NCI-H2196 treated with DMSO at 0.1 percent for 48 hours (cell line): Measurements from ENCODE around the gene CYB561A3.
"Not testable (repeated sequence)": the region's sequence is repeated elsewhere in the genome, so short reads cannot be mapped to it uniquely, and the experiment has no call there.

ENCODE experiments used
- DNase-seq: peaks from one replicate; lab custom pipeline; 2025; ENCODE audit not compliant: unreplicated experiment; lab: John Stamatoyannopoulos, UW

Gene CYB561A3

GRCh38 chr11:61361741-61362541 is at the start of gene CYB561A3, which contains the start of gene TMEM138:
Gene CYB561A3, minus strand, starts transcription at chr11:61361882. Its CDS starts 5,169 bp downstream, at chr11:61356713.
Gene TMEM138, plus strand, starts transcription at chr11:61362374. Its CDS starts 2,017 bp downstream, at chr11:61364391.
- peak; percentile 88 for DNase-seq

DNA sequence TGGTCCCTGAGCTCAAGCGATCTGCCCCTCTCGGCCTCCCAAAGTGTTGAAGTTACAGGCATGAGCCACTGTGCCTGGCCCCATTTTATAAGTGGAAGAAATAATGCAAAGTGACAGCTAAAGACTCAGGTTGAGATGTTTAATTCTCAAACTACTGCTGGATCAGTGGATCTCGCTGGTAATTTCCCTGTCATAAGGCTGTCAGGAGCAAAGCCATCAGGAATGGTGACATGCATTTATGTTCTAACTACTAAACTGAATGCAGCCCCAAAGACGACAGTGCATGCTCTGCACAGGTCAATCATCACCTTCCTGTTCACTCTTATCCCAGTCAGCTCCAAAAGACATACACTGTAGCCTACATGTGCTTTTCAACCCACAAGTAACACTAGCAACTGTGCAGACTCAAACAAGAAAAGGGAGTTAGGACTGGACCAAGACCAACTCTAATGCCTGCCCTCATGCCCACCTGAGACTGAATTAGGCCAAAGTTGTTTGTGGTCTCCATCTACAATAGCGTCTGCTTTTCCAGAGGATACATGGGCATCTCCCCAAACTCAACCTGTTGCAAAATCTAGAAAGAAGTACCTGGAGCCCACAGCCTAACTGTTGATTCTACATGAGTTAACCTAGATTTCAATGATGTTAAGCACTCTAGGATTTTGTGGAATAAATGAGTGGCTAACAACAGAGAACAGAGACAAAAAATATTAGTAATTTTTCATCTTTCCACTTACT is 45.5 kb upstream of the CYB561A3 start:
- no peak for DNase-seq

- DNase-seq, result no peak
Observed at GRCh38 chr11:61406067-61406466, 44.4 kb upstream of the CYB561A3 start.

- DNase-seq, result no peak
Observed at GRCh38 chr11:61404641-61405040, 43.0 kb upstream of the CYB561A3 start.

- DNase-seq, result no peak
Observed at GRCh38 chr11:61404103-61404502, 42.4 kb upstream of the CYB561A3 start.

GRCh38 chr11:61403658-61404057 is 42.0 kb upstream of the CYB561A3 start:
- DNase-seq, result no peak

- no peak for DNase-seq
Observed at GRCh38 chr11:61401573-61401972, 39.9 kb upstream of the CYB561A3 start.

GRCh38 chr11:61401173-61401572 is 39.5 kb upstream of the CYB561A3 start:
- no peak for DNase-seq

- no peak for DNase-seq
Observed at GRCh38 chr11:61392981-61393595, 31.4 kb upstream of the CYB561A3 start.

GRCh38 chr11:61390161-61390560 is 28.5 kb upstream of the CYB561A3 start:
- no peak for DNase-seq

DNA sequence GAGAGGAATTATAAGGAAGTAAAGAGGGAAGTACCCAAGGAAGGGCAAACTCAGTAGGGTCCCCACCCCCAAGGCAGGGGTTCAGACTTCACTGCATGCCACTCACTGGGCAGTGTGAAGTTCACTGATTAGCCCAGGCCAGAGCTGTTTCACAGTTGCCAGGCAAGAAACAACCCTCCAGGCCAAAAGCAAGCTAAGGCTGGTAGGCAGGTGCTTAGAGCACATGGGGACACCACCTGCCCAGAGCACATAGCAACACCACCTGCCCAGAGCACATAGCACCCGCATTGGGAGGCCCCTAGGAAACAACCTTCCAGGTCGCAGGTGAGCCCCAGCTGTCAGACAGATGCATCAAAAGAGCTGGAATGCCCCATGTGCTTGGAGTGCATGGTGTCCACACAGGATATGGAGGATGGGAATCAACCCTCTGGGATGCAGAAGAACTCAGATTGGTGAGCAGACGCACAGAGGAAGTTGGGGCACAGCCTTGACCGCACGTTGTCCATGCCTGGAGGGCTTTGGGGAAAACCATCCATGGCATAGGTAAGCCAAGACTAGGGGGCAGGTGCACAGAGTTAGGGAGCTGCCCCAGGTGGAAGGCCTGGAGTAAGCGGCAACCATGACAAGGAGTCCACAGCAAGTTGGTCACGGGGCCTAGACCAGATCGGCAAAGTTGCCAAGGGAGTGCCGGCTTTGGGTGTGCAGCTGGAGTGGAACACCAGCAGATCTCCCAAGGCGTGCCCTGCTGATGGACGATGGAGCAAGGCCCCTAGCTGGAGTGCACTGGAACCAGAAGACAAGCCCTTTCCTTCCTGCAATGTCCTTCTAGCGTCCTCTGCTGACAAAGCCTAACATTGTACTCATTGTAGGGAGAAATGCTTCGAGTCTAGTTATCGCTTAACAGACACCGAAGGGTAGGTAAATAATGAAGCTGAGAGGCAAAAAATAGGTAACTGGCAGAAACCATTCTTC is 22.9 kb upstream of the CYB561A3 start:
- DNase-seq, result peak; percentile 15

- not testable (repeated sequence) for DNase-seq
Observed at GRCh38 chr11:61383859-61384258, 22.2 kb upstream of the CYB561A3 start.

- DNase-seq, result no peak
Observed at GRCh38 chr11:61380884-61381283, 19.2 kb upstream of the CYB561A3 start.

DNA sequence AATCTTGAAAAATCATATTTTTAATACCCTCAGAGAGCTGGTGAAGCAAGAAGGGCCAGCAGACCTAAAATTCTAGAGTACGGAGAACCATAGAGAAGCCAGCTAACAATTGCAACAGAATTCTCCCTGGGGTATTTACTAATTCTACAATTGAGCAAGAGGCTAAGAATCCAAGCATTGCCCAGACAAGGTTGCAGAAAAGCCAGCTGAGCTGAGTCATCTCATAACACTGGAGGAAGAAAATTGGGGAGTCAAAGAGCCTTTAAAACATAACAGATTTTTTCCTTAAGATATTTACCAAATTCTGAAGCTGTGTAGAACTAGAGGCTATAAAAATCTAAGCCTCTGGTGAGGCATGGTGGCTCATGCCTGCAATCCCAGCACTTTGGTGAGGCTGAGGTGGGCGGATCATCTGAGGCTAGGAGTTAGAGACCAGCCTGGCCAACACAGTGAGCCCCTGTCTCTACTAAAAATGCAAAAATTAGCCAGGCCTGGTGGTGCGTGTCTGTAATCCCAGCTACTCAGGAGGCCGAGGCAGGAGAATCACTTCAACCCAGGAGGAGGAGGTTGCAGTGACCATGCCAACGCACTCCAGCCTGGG is 17.1 kb upstream of the CYB561A3 start:
- no peak for DNase-seq

- no peak for DNase-seq
Observed at GRCh38 chr11:61377461-61378160, 15.9 kb upstream of the CYB561A3 start.

DNA sequence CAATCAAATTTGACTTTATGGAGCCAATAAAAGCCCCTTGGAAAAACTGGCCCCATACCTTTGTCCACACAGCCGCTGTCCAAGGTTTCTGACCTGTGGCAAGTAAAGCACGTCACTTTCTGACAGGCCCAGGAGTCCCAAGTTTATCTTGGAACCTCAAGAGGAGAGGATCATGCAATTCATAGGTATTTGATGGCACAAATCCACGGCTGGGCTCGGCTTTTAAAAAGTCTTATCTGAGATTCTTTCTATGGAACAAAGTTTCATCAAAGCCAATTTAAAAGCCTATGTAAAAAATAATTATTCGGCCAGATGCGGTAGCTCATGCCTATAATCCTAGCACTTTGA is 14.1 kb upstream of the CYB561A3 start:
- DNase-seq, result no peak

DNA sequence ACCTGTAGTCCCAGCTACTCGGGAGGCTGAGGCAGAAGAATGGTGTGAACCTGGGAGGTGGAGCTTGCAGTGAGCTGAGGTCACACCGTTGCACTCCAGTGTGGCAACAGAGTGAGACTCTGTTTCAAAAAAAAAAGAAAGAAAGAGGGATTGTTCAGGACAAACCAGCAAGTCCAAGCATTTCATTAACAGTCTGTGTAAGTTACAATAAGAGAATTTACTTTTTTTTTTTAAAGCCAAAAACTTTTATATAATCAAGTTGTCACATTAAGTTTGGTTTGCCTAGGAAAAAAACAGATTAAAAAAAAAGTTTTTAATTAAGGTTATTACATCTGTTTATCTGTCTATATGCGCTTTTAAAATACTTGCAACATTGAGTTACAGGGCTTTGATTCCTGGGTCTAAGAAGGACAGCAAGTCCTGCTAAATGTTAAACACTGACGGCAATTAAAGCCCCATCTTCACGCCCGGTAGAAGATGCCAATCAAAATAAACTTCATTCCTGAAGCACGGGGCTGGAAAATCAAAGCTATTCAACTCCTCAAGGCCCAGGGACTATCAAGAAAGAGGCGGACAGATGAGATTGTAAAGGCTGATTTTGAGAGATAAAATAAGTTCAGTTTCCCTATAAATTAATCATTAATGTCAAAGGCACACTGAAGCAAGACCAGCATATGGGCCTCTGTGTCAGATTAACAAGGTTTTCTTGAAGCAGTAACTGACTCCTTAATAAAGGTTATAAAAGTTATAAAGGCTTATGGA is 11.2 kb upstream of the CYB561A3 start:
- DNase-seq, result no peak

GRCh38 chr11:61370349-61371005 is 8.8 kb upstream of the CYB561A3 start:
- DNase-seq, result no peak
